Ovary (tissue), 9 donors: ENCODE results near the gene MIOS. TPM values are rescaled to one million over a fixed set of nuclear protein-coding genes. Genes with fewer than 3 reads are reported as not detected.

ENCODE experiments used
- DNase-seq, 5 donors: peaks; one replicate each; pipeline ENCODE4 v3.0.0-alpha.2; 2019 to 2020
- H3K27ac ChIP-seq, 2 donors: fragments of 200-600 bp; one replicate each; pipeline versions ENCODE4 v1.5.1 to v1.8.0; 2019 to 2022
- H3K27me3 ChIP-seq: fragments of 200-600 bp; one replicate; pipeline ENCODE4 v1.8.0; 2022
- H3K36me3 ChIP-seq: fragments of 200-600 bp; sonication (generic); one replicate; pipeline ENCODE4 v1.5.1; 2019
- H3K4me1 ChIP-seq: one replicate; pipeline ENCODE4 v1.8.1; 2013; ENCODE audit warnings: mild to moderate bottlenecking, moderate library complexity; ENCODE audit not compliant: insufficient read depth
- H3K4me3 ChIP-seq: fragments of 200-600 bp; sonication (generic); one replicate; pipeline ENCODE4 v1.5.1; 2017
- H3K9me3 ChIP-seq, 2 donors: fragments of 200-600 bp in 1 of 2; sonication (generic) in 1 of 2; one replicate each; pipeline versions ENCODE4 v1.5.1 to v1.8.1; 2013 to 2019; ENCODE audit warnings: mild to moderate bottlenecking in 1 of 2, moderate library complexity in 1 of 2
- EP300 ChIP-seq: sonication (generic); formaldehyde crosslinking; IDR thresholded peaks from one replicate; pipeline ENCODE4 v1.6.1; 2017; ENCODE audit warnings: antibody characterized with exemption
- POLR2A ChIP-seq: fragments of 450-650 bp; IDR thresholded peaks from one replicate; pipeline ENCODE4 v1.6.1; 2017; ENCODE audit warnings: antibody characterized with exemption, mild to moderate bottlenecking, moderate library complexity
- WGBS, 3 donors: extraction: QIAGEN DNeasy Blood & Tissue Kit in 1 of 3; methylation state at CpG; one replicate each; pipeline versions ENCODE4 v1.1.5 to v1.1.7; 2013 to 2017; 5-methylcytosine and 5-hydroxymethylcytosine counted together
- intact Hi-C, 4 donors: fragments of 100-400 bp; cut with DNase I; formaldehyde crosslinking; loops; one replicate each; pipeline versions ENCODE4 v1.11.0 to v1.15.1; 2022 to 2023
- polyA plus RNA-seq, 2 donors: library from polyadenylated mRNA; stranded (reverse); fragments of 200-250 nt in 1 of 2; fragments of 350-450 nt in 1 of 2; fragmentation: Illumina TruSeq in 1 of 2; extraction: RNeasy Lipid Tissue Mini Kit (QIAGEN cat#74804) in 1 of 2; gene quantifications; one replicate each; pipeline ENCODE4 v1.2.3, GENCODE V29; 2013 to 2014
- total RNA-seq, 7 donors: library from RNA; depleted of rRNA in 2 of 7; stranded (reverse); fragments of >200 nt in 2 of 7; fragmentation: NEBNext Ultra II Directional in 3 of 7; extraction: Animal tissue kit (Norgen Biotek cat#: 25700) in 3 of 7; gene quantifications; one replicate each; pipeline versions ENCODE4 v1.1.0 to v1.2.4, GENCODE V29; 2016 to 2023
- TF ChIP-seq, protein P1 (sequence below), 3 donors: fragments of 450-650 bp in 2 of 3; fragments of 200-600 bp in 1 of 3; IDR thresholded peaks; one replicate each; pipeline versions ENCODE4 v1.5.1 to v1.8.0; 2016 to 2022; ENCODE audit warnings: antibody characterized with exemption in 3 of 3, mild to moderate bottlenecking in 1 of 3
- donor health status: DM: no; HTN: no; CAD: no; lungs with moderate emphysema.
- donor health status: DM: no; HTN: no; CAD: no.
- donor health status: Bipolar disorder and iron deficiency.
- donor health status: DM: yes; HTN: yes; CAD: no.
- donor health status: DM: no; HTN: no; CAD: no.
- donor health status: DM: yes; HTN: yes; CAD: no.

MIOS gene
- total and polyA plus RNA-seq, 9 donors, result 11.2 to 49.2 (median 26.9) TPM

GRCh38 chr7:7568553-7568952 is 1.9 kb downstream of the MIOS start:
- Histone ChIP-seq H3K27ac (no peak overlapping the region), H3K9me3 (no peaks in the 10 kb centered on the region), H3K27me3 (no peaks in the 10 kb centered on the region), H3K4me1 (peaks cover 5% of the 10 kb centered on the region), H3K36me3 (no peaks in the 10 kb centered on the region), H3K4me3 (no peak overlapping the region)
- WGBS, 3 donors, result 58 to 67% (median 59%) methylated on average over 4 of the region's 4 CpGs
- intact Hi-C loops, result no loop called here
- no peak for DNase-seq
- TF ChIP-seq EP300 (no peak), POLR2A (no peak)
- TF ChIP-seq, protein P1, sequence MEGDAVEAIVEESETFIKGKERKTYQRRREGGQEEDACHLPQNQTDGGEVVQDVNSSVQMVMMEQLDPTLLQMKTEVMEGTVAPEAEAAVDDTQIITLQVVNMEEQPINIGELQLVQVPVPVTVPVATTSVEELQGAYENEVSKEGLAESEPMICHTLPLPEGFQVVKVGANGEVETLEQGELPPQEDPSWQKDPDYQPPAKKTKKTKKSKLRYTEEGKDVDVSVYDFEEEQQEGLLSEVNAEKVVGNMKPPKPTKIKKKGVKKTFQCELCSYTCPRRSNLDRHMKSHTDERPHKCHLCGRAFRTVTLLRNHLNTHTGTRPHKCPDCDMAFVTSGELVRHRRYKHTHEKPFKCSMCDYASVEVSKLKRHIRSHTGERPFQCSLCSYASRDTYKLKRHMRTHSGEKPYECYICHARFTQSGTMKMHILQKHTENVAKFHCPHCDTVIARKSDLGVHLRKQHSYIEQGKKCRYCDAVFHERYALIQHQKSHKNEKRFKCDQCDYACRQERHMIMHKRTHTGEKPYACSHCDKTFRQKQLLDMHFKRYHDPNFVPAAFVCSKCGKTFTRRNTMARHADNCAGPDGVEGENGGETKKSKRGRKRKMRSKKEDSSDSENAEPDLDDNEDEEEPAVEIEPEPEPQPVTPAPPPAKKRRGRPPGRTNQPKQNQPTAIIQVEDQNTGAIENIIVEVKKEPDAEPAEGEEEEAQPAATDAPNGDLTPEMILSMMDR (IDR thresholded peaks at IDR 0.05), result no peak

DNA sequence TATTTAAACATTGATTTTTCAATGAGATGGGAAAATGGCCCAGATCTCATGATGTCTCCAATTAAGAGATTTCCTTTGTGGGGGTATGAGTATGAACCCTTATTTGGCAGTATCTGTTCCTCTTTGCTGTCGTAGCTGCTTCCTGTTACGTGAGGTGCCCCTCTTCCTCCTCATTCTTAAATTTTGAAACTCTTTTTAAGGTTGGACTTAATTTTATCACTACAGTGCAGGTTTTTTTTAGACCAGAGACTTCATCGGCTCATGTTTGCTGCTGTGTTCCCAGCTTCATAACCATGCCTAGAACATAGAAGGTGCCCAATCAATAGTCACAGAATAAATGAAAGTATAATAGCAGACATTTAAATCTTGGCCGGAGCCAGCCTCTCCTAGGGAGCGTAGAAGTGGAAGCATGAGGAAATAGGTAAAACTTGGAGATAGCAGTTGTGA is 2.4 kb downstream of the MIOS start:
- no peaks in the 10 kb centered on the region for H3K27me3 ChIP-seq
- no peak for TF ChIP-seq POLR2A
- TF ChIP-seq, protein P1 (IDR thresholded peaks at IDR 0.05), result no peak
- TF ChIP-seq EP300, result no peak
- peaks cover 5% of the 10 kb centered on the region for H3K4me1 ChIP-seq
- no peaks in the 10 kb centered on the region for H3K36me3 ChIP-seq
- DNase-seq, result no peak
- intact Hi-C loops, result no loop called here
- H3K9me3 ChIP-seq, result no peaks in the 10 kb centered on the region
- no peak overlapping the region for H3K4me3 ChIP-seq
- WGBS, 3 donors, result 69 to 87% (median 74%) methylated on average over 5 of the region's 5 CpGs
- H3K27ac ChIP-seq, result no peak overlapping the region

GRCh38 chr7:7569615-7570014 is 2.9 kb downstream of the MIOS start:
- Histone ChIP-seq H3K4me1 (peaks cover 5% of the 10 kb centered on the region), H3K27me3 (no peaks in the 10 kb centered on the region), H3K4me3 (no peak overlapping the region), H3K27ac (no peak overlapping the region), H3K9me3 (no peaks in the 10 kb centered on the region), H3K36me3 (no peaks in the 10 kb centered on the region)
- WGBS, 3 donors, result 91 to 95% (median 94%) methylated on average over 3 of the region's 3 CpGs
- intact Hi-C loops, result no loop called here
- no peak for DNase-seq
- TF ChIP-seq, protein P1 (IDR thresholded peaks at IDR 0.05), result no peak
- TF ChIP-seq EP300, result no peak
- no peak for TF ChIP-seq POLR2A

DNA sequence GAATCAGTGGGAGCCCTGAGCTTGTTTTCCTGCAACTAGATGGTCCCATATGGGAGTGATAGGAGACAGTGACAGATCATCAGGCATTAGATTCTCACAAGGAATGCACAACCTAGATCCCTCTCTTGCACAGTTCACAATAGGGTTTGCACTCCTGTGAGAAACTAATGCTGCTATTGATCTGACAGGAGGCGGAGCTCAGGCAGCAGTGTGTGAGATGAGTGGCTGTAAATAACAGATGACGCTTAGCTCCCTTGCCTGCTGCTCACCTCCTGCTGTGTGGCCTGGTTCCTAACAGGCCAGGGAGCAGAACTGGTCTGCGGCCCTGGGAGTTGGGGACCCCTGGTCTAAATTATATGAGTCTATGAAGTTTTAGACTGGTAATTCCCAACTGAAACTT is 3.9 kb downstream of the MIOS start:
- Histone ChIP-seq H3K9me3 (no peaks in the 10 kb centered on the region), H3K4me3 (no peak overlapping the region), H3K27me3 (no peaks in the 10 kb centered on the region), H3K36me3 (no peaks in the 10 kb centered on the region), H3K27ac (no peak overlapping the region), H3K4me1 (peaks cover 5% of the 10 kb centered on the region)
- intact Hi-C loops, result no loop called here
- TF ChIP-seq, protein P1 (IDR thresholded peaks at IDR 0.05), result no peak
- TF ChIP-seq POLR2A (no peak), EP300 (no peak)
- 97 to 100% (median 99%) methylated on average over 3 of the region's 3 CpGs for WGBS, 3 donors
- no peak for DNase-seq

GRCh38 chr7:7573701-7574100 is 7.0 kb downstream of the MIOS start:
- H3K4me3 ChIP-seq, result no peak overlapping the region

More at GRCh38 chr7:7573701-7574100, 7.0 kb downstream of the MIOS start:
- WGBS, 3 donors, result 91 to 92% (median 92%) methylated on average over 2 of the region's 2 CpGs
- H3K9me3 ChIP-seq, result no peaks in the 10 kb centered on the region
- TF ChIP-seq POLR2A (no peak), EP300 (no peak)
- TF ChIP-seq, protein P1 (IDR thresholded peaks at IDR 0.05), result no peak
- H3K4me1 ChIP-seq, result peaks cover 2% of the 10 kb centered on the region
- no peak overlapping the region for H3K27ac ChIP-seq
- intact Hi-C loops, result no loop called here
- no peaks in the 10 kb centered on the region for H3K36me3 ChIP-seq
- H3K27me3 ChIP-seq, result no peaks in the 10 kb centered on the region
- DNase-seq, result no peak
